ENCODE data around the gene NFAT5. TPM values are rescaled to one million over a fixed set of nuclear protein-coding genes. Genes with fewer than 3 reads are reported as not detected.

NFAT5 gene
- total and polyA plus RNA-seq, 9 of the 15 experiments (the other 6 are each of a cell fraction or from before 2014, with no cell fraction given), result 0.78 to 20.5 (median 12.4) TPM

DNA sequence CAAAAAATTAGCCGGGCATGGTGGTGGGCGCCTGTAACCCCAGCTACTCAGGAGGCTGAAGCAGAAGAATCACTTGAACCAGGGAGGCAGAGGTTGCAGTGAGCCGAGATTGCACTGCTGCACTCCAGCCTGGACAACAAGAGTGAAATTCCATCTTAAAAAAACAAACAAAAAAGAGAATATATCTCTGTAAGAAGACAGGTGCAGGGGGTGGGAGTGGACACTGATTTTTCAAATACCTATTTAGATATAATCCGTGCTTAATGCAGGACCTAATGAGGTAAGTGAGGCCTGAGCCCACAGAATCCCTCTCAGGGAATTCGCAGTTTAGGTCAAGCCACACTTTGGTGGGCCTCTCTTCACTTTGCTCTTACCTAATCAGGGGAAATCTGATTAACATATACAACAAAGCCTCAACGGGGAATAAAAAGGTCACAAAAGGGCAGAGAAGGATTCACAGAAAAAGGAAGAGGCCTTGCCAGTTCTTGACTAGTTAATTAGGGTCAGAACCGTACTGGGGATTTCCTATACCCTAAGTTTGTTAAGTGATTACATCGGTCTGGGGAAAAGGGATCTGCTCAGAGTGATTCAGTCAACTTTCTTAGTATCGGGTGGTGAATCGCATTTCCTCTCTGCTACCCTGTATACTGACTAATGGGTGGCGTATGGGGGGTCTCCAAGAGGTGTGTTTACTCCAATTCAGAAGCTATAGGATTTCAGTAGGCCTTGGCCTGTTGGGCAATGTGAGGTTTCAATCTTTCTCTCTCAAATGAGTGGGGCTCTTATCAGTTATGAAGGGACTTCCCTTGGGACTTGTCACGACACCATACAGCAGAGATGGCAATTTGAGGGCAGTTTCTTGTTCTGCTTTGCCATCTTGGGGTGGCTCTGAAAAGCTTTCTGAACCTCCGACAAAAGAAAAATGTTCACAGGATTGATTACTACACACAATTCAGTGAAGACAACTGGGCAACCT lies 1.9 kb upstream of the NFAT5 start (continued):
- TF ChIP-seq SRSF3 (IDR thresholded peaks at IDR 0.05; ENCODE audit: insufficient read depth, low read length), result no peak
- TF ChIP-seq RBM15 (IDR thresholded peaks at IDR 0.05; ENCODE audit: insufficient read depth, low read length), result no peak
- no peak for TF ChIP-seq PTRF (tag; IDR thresholded peaks at IDR 0.05)
- TF ChIP-seq, protein P1, sequence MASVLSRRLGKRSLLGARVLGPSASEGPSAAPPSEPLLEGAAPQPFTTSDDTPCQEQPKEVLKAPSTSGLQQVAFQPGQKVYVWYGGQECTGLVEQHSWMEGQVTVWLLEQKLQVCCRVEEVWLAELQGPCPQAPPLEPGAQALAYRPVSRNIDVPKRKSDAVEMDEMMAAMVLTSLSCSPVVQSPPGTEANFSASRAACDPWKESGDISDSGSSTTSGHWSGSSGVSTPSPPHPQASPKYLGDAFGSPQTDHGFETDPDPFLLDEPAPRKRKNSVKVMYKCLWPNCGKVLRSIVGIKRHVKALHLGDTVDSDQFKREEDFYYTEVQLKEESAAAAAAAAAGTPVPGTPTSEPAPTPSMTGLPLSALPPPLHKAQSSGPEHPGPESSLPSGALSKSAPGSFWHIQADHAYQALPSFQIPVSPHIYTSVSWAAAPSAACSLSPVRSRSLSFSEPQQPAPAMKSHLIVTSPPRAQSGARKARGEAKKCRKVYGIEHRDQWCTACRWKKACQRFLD (CRISPR knock-in tag; IDR thresholded peaks at IDR 0.05), result no peak
- TF ChIP-seq TAF7 (tag; IDR thresholded peaks at IDR 0.05), result no peak
- no peak for TF ChIP-seq IFI16 (CRISPR knock-in tag; IDR thresholded peaks at IDR 0.05)
- 0 out of 2 replicates have a peak, but pooled peaks have one; percentile 10 for TF ChIP-seq ZNF354B (CRISPR knock-in tag; IDR thresholded peaks at IDR 0.05)
- TF ChIP-seq, protein P2, sequence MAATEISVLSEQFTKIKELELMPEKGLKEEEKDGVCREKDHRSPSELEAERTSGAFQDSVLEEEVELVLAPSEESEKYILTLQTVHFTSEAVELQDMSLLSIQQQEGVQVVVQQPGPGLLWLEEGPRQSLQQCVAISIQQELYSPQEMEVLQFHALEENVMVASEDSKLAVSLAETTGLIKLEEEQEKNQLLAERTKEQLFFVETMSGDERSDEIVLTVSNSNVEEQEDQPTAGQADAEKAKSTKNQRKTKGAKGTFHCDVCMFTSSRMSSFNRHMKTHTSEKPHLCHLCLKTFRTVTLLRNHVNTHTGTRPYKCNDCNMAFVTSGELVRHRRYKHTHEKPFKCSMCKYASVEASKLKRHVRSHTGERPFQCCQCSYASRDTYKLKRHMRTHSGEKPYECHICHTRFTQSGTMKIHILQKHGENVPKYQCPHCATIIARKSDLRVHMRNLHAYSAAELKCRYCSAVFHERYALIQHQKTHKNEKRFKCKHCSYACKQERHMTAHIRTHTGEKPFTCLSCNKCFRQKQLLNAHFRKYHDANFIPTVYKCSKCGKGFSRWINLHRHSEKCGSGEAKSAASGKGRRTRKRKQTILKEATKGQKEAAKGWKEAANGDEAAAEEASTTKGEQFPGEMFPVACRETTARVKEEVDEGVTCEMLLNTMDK (IDR thresholded peaks at IDR 0.05; ENCODE audit: borderline replicate concordance, insufficient read depth, low read depth, low read length, poor library complexity, severe bottlenecking), result no peak
- no peak for TF ChIP-seq NBN (IDR thresholded peaks at IDR 0.05; ENCODE audit: low read depth)
- TF ChIP-seq, protein P3, sequence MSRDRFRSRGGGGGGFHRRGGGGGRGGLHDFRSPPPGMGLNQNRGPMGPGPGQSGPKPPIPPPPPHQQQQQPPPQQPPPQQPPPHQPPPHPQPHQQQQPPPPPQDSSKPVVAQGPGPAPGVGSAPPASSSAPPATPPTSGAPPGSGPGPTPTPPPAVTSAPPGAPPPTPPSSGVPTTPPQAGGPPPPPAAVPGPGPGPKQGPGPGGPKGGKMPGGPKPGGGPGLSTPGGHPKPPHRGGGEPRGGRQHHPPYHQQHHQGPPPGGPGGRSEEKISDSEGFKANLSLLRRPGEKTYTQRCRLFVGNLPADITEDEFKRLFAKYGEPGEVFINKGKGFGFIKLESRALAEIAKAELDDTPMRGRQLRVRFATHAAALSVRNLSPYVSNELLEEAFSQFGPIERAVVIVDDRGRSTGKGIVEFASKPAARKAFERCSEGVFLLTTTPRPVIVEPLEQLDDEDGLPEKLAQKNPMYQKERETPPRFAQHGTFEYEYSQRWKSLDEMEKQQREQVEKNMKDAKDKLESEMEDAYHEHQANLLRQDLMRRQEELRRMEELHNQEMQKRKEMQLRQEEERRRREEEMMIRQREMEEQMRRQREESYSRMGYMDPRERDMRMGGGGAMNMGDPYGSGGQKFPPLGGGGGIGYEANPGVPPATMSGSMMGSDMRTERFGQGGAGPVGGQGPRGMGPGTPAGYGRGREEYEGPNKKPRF (IDR thresholded peaks at IDR 0.05; ENCODE audit: low read depth, low read length), result no peak
- TF ChIP-seq SMAD1 (IDR thresholded peaks at IDR 0.05; ENCODE audit: low read depth, low read length, partially characterized antibody), result no peak
- no peak; the same call in 1 of the 2 replicates for TF ChIP-seq ZKSCAN8 (CRISPR knock-in tag; IDR thresholded peaks at IDR 0.05)
- TF ChIP-seq CREBBP (IDR thresholded peaks at IDR 0.05; ENCODE audit: low read depth, low read length), result no peak
- TF ChIP-seq ZNF384 (IDR thresholded peaks at IDR 0.05; ENCODE audit: low read depth, low read length), result no peak
- TF ChIP-seq ZNF347 (CRISPR knock-in tag; IDR thresholded peaks at IDR 0.05; ENCODE audit: low read depth), result no peak
- no peak for TF ChIP-seq PHTF2 (CRISPR knock-in tag; IDR thresholded peaks at IDR 0.05)
- no peak for TF ChIP-seq PRMT5 (CRISPR knock-in tag; IDR thresholded peaks at IDR 0.05)
- no peak for TF ChIP-seq EWSR1 (IDR thresholded peaks at IDR 0.05; ENCODE audit: borderline replicate concordance, low read depth, partially characterized antibody)
- TF ChIP-seq STAT5A (IDR thresholded peaks at IDR 0.05; ENCODE audit: borderline replicate concordance, low read length), result no peak
- no peak for TF ChIP-seq PCBP1 (IDR thresholded peaks at IDR 0.05; ENCODE audit: low read depth, low read length, poor library complexity, severe bottlenecking)
- no peak for TF ChIP-seq NR3C1 (CRISPR knock-in tag; IDR thresholded peaks at IDR 0.05)
- TF ChIP-seq ZNF124 (CRISPR knock-in tag; IDR thresholded peaks at IDR 0.05), result no peak
- TF ChIP-seq FOXA1 (IDR thresholded peaks at IDR 0.05; ENCODE audit: borderline replicate concordance), result no peak

Measured in K562 (cell line).